NCI-H1436 treated with DMSO at 0.1 percent for 48 hours (cell line): ENCODE data around the gene MUSTN1.

Experiments
- DNase-seq: peaks from one replicate; lab custom pipeline; 2025; lab: John Stamatoyannopoulos, UW

The MUSTN1 gene

GRCh38 chr3:52852419-52852818 lies 17.6 kb upstream of the MUSTN1 start:
- no peak for DNase-seq

- DNase-seq, result no peak
Observed at GRCh38 chr3:52851348-52851747, 16.5 kb upstream of the MUSTN1 start.

- no peak for DNase-seq
Observed at GRCh38 chr3:52849656-52850055, 14.8 kb upstream of the MUSTN1 start.

DNA sequence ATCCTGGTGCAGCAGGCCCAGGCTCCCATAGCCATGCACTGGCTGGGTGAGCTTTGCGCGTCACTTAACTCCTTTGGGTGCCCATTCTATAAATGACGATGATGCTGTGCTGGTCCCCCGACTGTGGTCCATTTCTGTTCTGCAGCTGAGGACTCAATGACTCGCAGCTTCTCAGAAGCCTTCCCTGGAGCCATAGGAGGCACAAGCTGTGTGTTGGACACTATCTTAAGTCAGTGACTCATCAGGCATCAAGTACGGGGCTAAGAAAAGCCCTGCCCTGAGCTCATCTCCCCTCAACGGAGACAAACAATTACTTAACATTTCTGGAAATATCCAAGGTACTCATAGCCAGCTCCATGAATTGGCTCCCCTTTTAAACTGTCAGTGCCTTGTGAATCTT lies 13.8 kb upstream of the MUSTN1 start:
- DNase-seq, result no peak

GRCh38 chr3:52847726-52848125 lies 12.9 kb upstream of the MUSTN1 start:
- no peak for DNase-seq

- no peak for DNase-seq
Observed at GRCh38 chr3:52847241-52847640, 12.4 kb upstream of the MUSTN1 start.

- no peak for DNase-seq
Observed at GRCh38 chr3:52846432-52846965, 11.7 kb upstream of the MUSTN1 start.

DNA sequence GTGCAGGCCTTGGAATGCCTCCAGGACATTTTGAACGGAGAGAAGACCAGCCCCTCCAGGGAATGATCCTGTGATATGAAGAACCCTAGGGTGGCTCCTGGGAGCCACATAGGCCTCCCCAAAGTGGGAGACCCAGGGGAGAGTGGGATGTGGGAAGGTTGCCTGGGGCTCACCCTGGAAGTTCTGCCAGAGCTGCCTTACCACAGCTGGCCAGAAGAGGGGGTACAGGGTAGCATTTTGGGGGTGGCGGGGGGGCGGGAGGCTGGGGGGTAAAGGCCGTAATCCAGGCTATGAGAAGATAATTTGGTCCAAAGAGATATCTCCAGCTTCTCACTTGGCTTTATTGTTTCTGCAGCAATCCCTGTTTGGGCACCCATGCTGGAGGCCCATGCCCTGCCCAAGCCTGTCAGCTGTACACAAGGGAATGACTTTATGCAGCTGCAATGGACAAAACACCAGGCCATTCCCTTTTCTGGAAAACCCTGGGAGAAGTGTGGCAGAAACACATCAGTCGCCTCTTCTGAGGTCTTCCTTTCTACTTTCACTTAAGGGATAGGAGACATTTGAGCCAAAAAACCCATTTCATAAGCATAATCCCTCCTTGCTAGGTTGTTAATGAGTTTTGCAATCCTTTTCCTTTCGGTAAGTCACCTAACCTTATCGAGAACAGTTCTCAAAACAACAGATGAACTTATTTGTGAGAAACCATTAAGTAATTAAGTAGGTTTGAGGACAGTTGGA lies 11.0 kb upstream of the MUSTN1 start:
- DNase-seq, result no peak

GRCh38 chr3:52845157-52845556 lies 10.3 kb upstream of the MUSTN1 start:
- DNase-seq, result no peak

GRCh38 chr3:52844290-52844975 lies 9.6 kb upstream of the MUSTN1 start:
- DNase-seq, result no peak

DNA sequence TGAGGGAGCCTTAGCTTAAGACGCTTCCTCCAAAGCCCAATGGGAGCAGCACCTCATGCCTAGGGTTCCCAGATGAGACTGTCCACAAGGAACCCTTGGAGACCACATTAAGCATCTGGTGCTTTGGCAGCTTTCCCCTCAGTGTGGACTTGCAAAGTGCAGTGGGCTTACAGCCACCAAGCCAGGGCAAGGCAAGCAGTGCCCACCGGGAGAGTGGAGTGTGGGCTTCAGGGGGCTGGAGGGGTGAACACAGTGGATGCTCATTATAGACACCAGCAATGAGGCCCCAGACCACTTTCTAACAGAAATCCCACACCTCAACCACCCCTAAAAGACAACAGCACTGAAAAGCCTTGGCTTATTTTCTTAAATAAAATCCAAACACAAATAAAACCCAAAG lies 9.1 kb upstream of the MUSTN1 start:
- DNase-seq, result no peak

DNA sequence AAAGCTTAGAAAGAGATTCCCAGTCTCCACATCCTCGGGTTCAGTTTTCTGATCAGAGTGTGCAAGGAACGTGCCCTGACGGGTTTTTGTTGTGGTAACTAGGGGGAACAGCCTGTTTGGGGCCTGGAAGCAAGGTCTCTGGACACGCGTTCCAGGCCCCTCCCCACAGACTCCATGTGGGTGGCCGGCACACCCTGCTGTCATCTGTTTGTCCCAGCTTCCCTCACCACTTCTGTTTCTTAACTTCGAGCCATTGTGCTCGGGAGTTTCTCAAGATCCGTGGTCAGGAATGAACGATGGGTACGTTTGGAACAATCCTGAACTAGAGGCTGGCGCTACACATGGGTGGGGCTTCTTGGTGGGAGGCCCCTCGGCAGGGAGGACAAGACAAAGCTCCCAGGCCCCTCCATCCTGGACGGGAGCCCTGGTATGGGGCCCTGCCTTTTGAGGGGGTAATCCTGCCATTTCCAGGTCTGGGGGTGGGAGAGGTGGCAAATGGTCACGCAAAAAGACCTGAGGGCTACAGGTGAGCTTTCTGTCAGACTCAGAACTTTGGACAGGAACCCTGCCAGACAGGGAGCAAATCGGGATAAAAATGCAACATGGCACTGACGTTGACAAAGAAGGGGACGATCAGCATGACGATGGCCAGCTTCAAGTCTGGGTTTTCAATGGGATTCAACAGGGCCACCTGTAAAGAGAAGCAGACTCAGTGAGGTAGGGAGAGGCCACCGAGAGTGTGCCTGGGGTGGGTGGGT lies 8.5 kb upstream of the MUSTN1 start:
- no peak for DNase-seq

- no peak for DNase-seq
Observed at GRCh38 chr3:52842424-52842823, 7.6 kb upstream of the MUSTN1 start.

DNA sequence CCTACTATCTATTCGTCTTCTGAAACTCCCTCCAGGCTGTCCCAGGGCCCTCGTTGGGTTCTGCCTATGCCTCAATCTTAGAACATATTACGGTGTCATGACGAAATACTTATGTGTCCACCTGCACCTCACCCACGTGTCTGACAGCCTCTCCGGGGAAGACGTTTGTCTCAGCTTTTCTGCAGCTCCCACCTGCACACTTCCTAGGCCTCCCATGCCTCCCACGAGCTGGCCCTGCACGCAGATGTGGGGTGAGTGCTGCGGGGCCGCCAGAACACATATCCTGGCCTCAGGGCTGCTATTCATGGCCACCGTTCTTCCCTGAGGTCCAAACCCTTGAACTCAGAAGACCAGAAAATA lies 7.1 kb upstream of the MUSTN1 start:
- no peak for DNase-seq

DNA sequence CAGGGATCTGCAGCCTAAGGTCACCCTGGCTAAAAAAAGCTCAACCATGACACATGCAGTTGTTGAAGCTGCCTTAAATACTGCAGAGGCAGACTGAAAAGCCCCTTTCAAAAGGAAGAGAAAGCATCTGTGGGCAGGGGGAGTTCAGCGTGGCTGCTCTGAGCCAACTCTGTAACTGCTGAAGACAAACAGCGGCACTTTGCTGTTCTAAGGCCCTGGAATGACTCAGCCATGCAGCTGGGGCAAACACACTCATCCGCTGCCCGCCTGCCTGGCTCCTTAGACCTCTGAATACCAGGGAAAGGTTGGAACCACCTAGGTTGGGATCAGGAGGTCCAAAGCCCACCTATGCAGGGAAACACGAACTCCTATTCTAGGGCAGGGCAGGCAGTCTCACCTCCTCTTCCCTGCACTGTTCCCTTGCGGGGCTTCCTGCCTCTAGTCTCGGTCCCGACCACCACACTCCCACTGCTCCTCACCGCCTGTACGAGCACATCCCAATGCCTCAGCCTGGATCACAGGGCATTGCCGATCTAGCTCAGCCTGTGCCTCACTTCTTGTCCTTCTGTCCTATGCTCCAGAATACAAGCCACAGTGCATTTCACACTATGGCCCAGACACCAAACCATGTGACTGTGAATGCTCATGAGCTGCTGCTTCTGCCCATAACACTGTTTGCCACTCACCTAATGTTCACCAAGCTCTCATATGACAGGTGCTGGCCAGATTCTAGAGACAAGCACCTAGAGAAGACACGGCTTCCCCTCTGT lies 6.6 kb upstream of the MUSTN1 start:
- DNase-seq, result no peak

DNA sequence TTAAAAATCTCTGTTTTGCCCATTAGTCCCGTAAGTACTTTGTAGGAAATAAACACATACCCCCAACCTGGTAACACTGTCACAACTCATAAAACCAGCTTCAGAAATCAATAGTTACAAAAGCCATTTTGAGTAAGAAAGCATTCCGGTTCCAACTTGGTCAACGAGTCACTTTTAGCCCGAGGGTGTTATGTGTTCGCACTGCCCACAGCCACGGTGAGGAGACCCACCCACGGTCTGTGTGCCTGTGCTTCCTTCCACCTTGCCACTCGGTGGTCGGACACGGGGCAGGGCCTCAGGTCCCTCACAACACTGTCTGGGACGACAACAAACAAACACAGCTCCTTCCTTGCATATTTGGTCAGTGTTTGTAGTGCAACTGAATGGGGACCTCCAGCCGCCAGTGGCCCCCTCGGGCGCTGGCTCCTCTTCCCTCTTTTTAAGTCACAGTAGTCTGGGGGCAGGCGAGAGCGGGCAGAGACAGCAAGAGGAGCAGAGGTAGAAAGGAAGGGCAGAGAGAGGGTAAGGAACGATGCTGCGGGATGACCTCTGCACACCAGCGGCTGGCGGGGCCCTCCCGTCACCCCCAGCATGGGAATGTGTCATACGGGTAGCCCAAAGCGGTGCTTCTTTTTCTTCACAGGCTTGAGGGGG lies 5.2 kb upstream of the MUSTN1 start:
- DNase-seq, result no peak

DNA sequence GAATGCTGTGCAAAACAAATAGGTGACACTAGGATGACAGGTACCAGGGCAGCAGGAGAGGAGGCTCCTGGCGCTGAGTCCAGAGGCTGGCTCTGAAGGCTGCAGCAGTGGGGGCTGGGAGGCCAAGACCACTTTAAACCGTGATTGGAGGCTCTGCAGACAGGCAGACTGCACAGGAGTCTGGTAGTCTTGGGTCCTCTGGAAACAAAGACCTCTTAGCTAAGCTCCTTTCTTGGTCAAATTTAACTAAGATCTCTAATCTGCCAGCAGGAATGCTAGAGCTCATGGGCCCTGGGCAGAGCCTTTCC lies 4.4 kb upstream of the MUSTN1 start:
- DNase-seq, result no peak

- no peak for DNase-seq
Observed at GRCh38 chr3:52838561-52839267, 3.9 kb upstream of the MUSTN1 start.

GRCh38 chr3:52836986-52837385 lies 2.2 kb upstream of the MUSTN1 start:
- DNase-seq, result no peak

GRCh38 chr3:52836471-52836845 lies 1.6 kb upstream of the MUSTN1 start:
- no peak for DNase-seq

- no peak for DNase-seq
Observed at GRCh38 chr3:52835766-52836470, 1.1 kb upstream of the MUSTN1 start.
